Neural crest cell (in vitro differentiated cells): ENCODE results near the gene LARP1. TPM values are rescaled to one million over a fixed set of nuclear protein-coding genes. Genes with fewer than 3 reads are reported as not detected.
"Not testable (repeated sequence)": the region's sequence is repeated elsewhere in the genome, so short reads cannot be mapped to it uniquely, and the experiment has no call there.

Experiments
- DNase-seq: peaks from one replicate; pipeline ENCODE4 v3.0.0; 2021; ENCODE audit warnings: low read depth, mixed read lengths, low spot score
- H3K27ac Mint-ChIP-seq: one replicate; pipeline ENCODE4 v1.8.0; 2021; ENCODE audit warnings: mild to moderate bottlenecking, mixed read lengths; ENCODE audit not compliant: unreplicated experiment
- H3K27me3 Mint-ChIP-seq: 2 replicates; pipeline ENCODE4 v1.8.0; 2021; ENCODE audit warnings: low read depth, mild to moderate bottlenecking, mixed read lengths
- H3K36me3 Mint-ChIP-seq: 2 replicates; pipeline ENCODE4 v1.8.0; 2021; ENCODE audit warnings: low read depth, mild to moderate bottlenecking, mixed read lengths
- H3K4me1 Mint-ChIP-seq: 2 replicates; pipeline ENCODE4 v1.8.0; 2021; ENCODE audit warnings: mixed read lengths
- H3K4me3 Mint-ChIP-seq: one replicate; pipeline ENCODE4 v1.8.0; 2021; ENCODE audit warnings: mild to moderate bottlenecking, mixed read lengths
- H3K9me3 Mint-ChIP-seq: 2 replicates; pipeline ENCODE4 v1.8.0; 2021; ENCODE audit warnings: mixed read lengths
- CTCF ChIP-seq: fragments of 200-600 bp; sonication (generic); conservative IDR thresholded peaks from 2 replicates; pipeline ENCODE4 v1.5.0; 2021; ENCODE audit warnings: antibody characterized with exemption, mild to moderate bottlenecking
- total RNA-seq: library from RNA; stranded (reverse); gene quantifications from 2 replicates; pipeline ENCODE4 v1.2.1, GENCODE V29; 2021

LARP1 gene
- total RNA-seq, 1 donor from 2014 or later = 231 TPM

DNA sequence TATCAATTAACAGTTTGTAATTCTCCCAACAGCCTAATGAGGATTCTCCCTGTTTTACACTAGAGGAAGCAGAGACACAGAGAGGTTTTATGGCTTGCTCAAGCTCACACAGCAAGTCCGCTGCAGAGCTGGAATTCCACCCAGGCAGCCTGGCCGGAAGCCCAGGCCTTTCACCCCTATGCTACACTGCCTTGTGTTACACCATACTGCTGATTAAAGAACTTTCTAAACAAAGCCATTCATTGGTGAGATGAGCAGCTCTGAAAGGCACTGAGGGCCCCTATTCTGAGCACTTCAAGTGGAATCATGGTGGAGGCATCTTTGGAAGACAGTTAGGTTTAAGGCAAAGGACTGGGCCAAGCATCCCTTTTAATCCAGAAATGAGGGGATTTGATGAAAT is 14.7 kb upstream of the LARP1 start:
- H3K4me3 Mint-ChIP-seq = no peak overlapping the region
- no peaks in the 10 kb centered on the region for H3K27me3 Mint-ChIP-seq
- H3K9me3 Mint-ChIP-seq = peaks cover 4% of the 10 kb centered on the region
- DNase-seq = no peak
- no peak for TF ChIP-seq CTCF
- no peak overlapping the region for H3K27ac Mint-ChIP-seq
- H3K4me1 Mint-ChIP-seq = peaks cover 37% of the 10 kb centered on the region
- H3K36me3 Mint-ChIP-seq = no peaks in the 10 kb centered on the region

DNA sequence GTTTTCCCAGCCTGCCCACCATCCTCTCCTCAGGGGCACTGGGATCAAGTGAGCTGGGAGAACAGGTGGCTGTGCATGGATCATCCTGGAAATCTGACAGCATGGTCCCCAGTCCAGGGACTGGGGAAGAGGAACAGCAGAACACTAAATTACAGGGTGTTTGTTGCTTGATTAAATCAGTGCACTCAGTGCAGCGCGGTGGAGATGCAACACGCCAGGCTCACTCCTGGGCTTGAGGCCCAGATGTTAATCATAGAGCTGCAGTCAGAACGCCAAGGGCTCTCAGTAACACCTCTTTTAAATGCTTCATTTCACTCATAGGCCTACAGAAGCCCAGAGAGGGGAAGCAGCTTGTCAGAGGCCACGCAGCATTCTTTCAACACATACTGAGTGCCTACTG is 14.2 kb upstream of the LARP1 start:
- H3K4me1 Mint-ChIP-seq = peaks cover 37% of the 10 kb centered on the region
- DNase-seq = no peak
- no peak for TF ChIP-seq CTCF
- H3K27me3 Mint-ChIP-seq = no peaks in the 10 kb centered on the region
- H3K9me3 Mint-ChIP-seq = peaks cover 4% of the 10 kb centered on the region
- no peak overlapping the region for H3K27ac Mint-ChIP-seq
- H3K36me3 Mint-ChIP-seq = no peaks in the 10 kb centered on the region
- no peak overlapping the region for H3K4me3 Mint-ChIP-seq

DNA sequence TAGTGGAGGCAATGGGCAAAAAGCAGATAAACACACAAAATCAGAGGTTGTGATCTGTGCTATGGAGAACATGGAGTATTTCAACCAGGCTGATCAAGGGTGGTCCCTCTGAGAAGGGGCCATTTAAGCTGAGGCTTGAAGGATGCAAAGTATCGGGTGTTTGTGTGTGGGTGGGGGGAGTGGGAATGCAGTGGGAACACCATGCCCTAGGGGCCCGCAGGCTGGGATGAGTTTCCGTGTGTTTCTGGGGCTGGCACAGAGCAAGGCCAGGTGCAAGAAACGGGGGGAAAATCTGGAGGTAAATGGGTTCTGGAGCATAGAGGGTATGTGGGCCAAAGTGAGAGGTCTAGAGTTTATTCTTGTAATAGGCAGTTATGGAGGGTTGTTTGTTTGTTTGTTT is 13.8 kb upstream of the LARP1 start:
- TF ChIP-seq CTCF = no peak
- no peak overlapping the region for H3K4me3 Mint-ChIP-seq
- no peak overlapping the region for H3K27ac Mint-ChIP-seq
- DNase-seq = no peak
- peaks cover 4% of the 10 kb centered on the region for H3K9me3 Mint-ChIP-seq
- H3K4me1 Mint-ChIP-seq = peaks cover 40% of the 10 kb centered on the region
- H3K27me3 Mint-ChIP-seq = no peaks in the 10 kb centered on the region
- no peaks in the 10 kb centered on the region for H3K36me3 Mint-ChIP-seq

DNA sequence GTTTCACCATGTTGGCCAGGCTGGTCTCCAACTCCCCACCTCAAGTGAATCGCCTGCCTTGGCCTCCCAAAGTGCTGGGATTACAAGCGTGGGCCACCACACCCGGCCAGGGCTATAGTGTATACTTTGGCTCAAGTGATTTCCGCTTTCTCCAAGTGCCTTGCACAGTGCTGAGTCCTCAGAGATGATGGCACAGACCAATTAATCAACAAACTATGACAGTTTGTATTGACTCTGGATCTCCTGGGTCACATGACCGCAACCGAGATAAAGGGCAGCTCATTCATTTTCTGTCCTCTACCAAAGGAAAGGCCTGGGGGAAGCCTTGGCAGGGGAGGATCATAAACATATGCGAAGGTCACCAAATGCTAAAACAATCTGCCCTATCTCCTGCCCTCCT is 11.4 kb upstream of the LARP1 start:
- DNase-seq = no peak
- Mint-ChIP-seq H3K36me3 (no peaks in the 10 kb centered on the region), H3K27ac (no peak overlapping the region), H3K4me3 (no peak overlapping the region), H3K4me1 (peaks cover 40% of the 10 kb centered on the region), H3K9me3 (no peaks in the 10 kb centered on the region), H3K27me3 (no peaks in the 10 kb centered on the region)
- no peak for TF ChIP-seq CTCF

- Mint-ChIP-seq H3K27ac (no peak overlapping the region), H3K9me3 (no peaks in the 10 kb centered on the region), H3K27me3 (no peaks in the 10 kb centered on the region), H3K36me3 (no peaks in the 10 kb centered on the region), H3K4me3 (no peak overlapping the region), H3K4me1 (peaks cover 42% of the 10 kb centered on the region)
- DNase-seq = no peak
- TF ChIP-seq CTCF = no peak
Observed at GRCh38 chr5:154745349-154745748, 9.8 kb upstream of the LARP1 start.

- H3K27me3 Mint-ChIP-seq = no peaks in the 10 kb centered on the region
- DNase-seq = no peak
- no peak overlapping the region for H3K4me3 Mint-ChIP-seq
- H3K9me3 Mint-ChIP-seq = no peaks in the 10 kb centered on the region
- peaks cover 37% of the 10 kb centered on the region for H3K4me1 Mint-ChIP-seq
- TF ChIP-seq CTCF = no peak
- no peak overlapping the region for H3K27ac Mint-ChIP-seq
- H3K36me3 Mint-ChIP-seq = no peaks in the 10 kb centered on the region
Observed at GRCh38 chr5:154749491-154749890, 5.7 kb upstream of the LARP1 start.

DNA sequence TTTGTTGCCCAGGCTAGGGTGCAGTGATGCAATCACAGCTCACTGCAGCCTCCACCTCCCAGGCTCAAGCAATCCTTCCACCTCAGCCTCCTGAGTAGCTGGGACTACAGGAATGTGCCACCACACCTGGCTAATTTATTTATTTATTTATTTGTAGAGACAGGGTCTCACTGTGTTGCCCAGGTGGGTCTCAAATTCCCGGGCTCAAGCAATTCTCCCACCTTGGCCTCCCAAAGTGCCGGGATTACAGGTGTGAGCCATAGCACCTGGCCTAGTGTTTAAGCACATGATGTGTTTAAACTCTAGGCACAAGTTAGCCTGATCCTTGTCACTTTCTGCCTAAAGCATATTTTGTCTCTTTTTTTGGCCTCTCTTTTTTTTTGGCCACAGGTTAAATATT is 4.5 kb upstream of the LARP1 start:
- not testable (repeated sequence) for DNase-seq

More for the DNA sequence above, 4.5 kb upstream of the LARP1 start:
- not testable (repeated sequence) for H3K36me3 Mint-ChIP-seq, H3K9me3 Mint-ChIP-seq, H3K27me3 Mint-ChIP-seq, H3K27ac Mint-ChIP-seq, H3K4me3 Mint-ChIP-seq
- peaks cover 42% of the 10 kb centered on the region for H3K4me1 Mint-ChIP-seq
